H9 (cell line): ENCODE measurements around the gene SPEG. TPM values are rescaled to one million over a fixed set of nuclear protein-coding genes. Genes with fewer than 3 reads are reported as not detected.

ENCODE experiments used
- DNase-seq: peaks from one replicate; pipeline ENCODE4 v3.0.0-alpha.2; 2017
- H2AFZ ChIP-seq: one replicate; pipeline ENCODE4 v1.6.1; 2013; ENCODE audit warnings: mild to moderate bottlenecking, low read length, control low read depth, moderate library complexity
- H2AK5ac ChIP-seq: 2 replicates; pipeline ENCODE4 v1.6.1; 2013; ENCODE audit warnings: low read length, control low read depth, mixed read lengths; ENCODE audit not compliant: insufficient read length
- H2BK120ac ChIP-seq: one replicate; pipeline ENCODE4 v1.6.1; 2013; ENCODE audit warnings: low read depth, mild to moderate bottlenecking, low read length, control low read depth, inconsistent platforms; ENCODE audit not compliant: poor library complexity, severe bottlenecking
- H2BK12ac ChIP-seq: 2 replicates; pipeline ENCODE4 v1.6.1; 2013; ENCODE audit warnings: low read length, control low read depth, mixed read lengths, low read depth; ENCODE audit not compliant: insufficient read length
- H2BK15ac ChIP-seq: 2 replicates; pipeline ENCODE4 v1.6.1; 2013; ENCODE audit warnings: low read depth, low read length, control low read depth
- H2BK20ac ChIP-seq: one replicate; pipeline ENCODE4 v1.6.1; 2013; ENCODE audit warnings: low read depth, mild to moderate bottlenecking, low read length, control low read depth, inconsistent platforms; ENCODE audit not compliant: poor library complexity, severe bottlenecking
- H2BK5ac ChIP-seq: 2 replicates; pipeline ENCODE4 v1.6.1; 2013; ENCODE audit warnings: low read length, control low read depth, mixed read lengths; ENCODE audit not compliant: insufficient read length
- H3K14ac ChIP-seq: 2 replicates; pipeline ENCODE4 v1.6.1; 2013; ENCODE audit warnings: low read length, control low read depth; ENCODE audit not compliant: insufficient read depth
- H3K18ac ChIP-seq: 2 replicates; pipeline ENCODE4 v1.6.1; 2013; ENCODE audit warnings: low read depth, mild to moderate bottlenecking, mixed read lengths, low read length, control low read depth; ENCODE audit not compliant: insufficient read length
- H3K23ac ChIP-seq: 2 replicates; pipeline ENCODE4 v1.6.1; 2013; ENCODE audit warnings: low read length, control low read depth, mixed read lengths, low read depth; ENCODE audit not compliant: insufficient read length
- H3K23me2 ChIP-seq: 2 replicates; pipeline ENCODE4 v1.6.1; 2013; ENCODE audit warnings: low read depth, mild to moderate bottlenecking, mixed read lengths, low read length, control low read depth; ENCODE audit not compliant: insufficient read length, poor library complexity, severe bottlenecking
- H3K27ac ChIP-seq: 2 replicates; pipeline ENCODE4 v1.5.1; 2013; ENCODE audit warnings: low read length, control low read depth, mixed read lengths, low read depth; ENCODE audit not compliant: insufficient read length
- H3K27me3 ChIP-seq: 2 replicates; pipeline ENCODE4 v1.6.1; 2013; ENCODE audit warnings: low read length, control low read depth, inconsistent platforms; ENCODE audit not compliant: insufficient read depth
- H3K4ac ChIP-seq: 2 replicates; pipeline ENCODE4 v1.6.1; 2013; ENCODE audit warnings: low read depth, mild to moderate bottlenecking, control low read depth, inconsistent platforms, low read length, moderate library complexity
- H3K4me1 ChIP-seq: 2 replicates; pipeline ENCODE4 v1.6.1; 2013; ENCODE audit warnings: low read length, control low read depth, inconsistent platforms; ENCODE audit not compliant: insufficient read depth
- H3K4me2 ChIP-seq: 2 replicates; pipeline ENCODE4 v1.6.1; 2013; ENCODE audit warnings: low read length, control low read depth, mixed read lengths; ENCODE audit not compliant: insufficient read length, insufficient read depth
- H3K56ac ChIP-seq: 2 replicates; pipeline ENCODE4 v1.6.1; 2013; ENCODE audit warnings: low read depth, mild to moderate bottlenecking, mixed read lengths, low read length, control low read depth; ENCODE audit not compliant: insufficient read length
- H3K79me1 ChIP-seq: 2 replicates; pipeline ENCODE4 v1.6.1; 2013; ENCODE audit warnings: low read depth, mild to moderate bottlenecking, moderate library complexity, low read length, control low read depth, inconsistent platforms; ENCODE audit not compliant: insufficient read depth, poor library complexity, severe bottlenecking
- H3K79me2 ChIP-seq: 2 replicates; pipeline ENCODE4 v1.6.1; 2013; ENCODE audit warnings: low read length, control low read depth, inconsistent platforms; ENCODE audit not compliant: insufficient read depth
- H3K9ac ChIP-seq: 2 replicates; pipeline ENCODE4 v1.6.1; 2013; ENCODE audit warnings: low read length, control low read depth, mixed read lengths; ENCODE audit not compliant: insufficient read length; ENCODE audit errors: extremely low read depth
- H3K9me3 ChIP-seq: one replicate; pipeline ENCODE4 v1.6.1; 2013; ENCODE audit warnings: low read depth, low read length, inconsistent platforms; ENCODE audit not compliant: control insufficient read depth
- H3T11ph ChIP-seq: one replicate; pipeline ENCODE4 v1.6.1; 2013; ENCODE audit warnings: mild to moderate bottlenecking, low read length, control low read depth, inconsistent platforms
- H4K20me1 ChIP-seq: one replicate; pipeline ENCODE4 v1.6.1; 2013; ENCODE audit not compliant: control insufficient read depth, insufficient read length, insufficient read depth
- H4K5ac ChIP-seq: 2 replicates; pipeline ENCODE4 v1.6.1; 2013; ENCODE audit warnings: low read depth, mild to moderate bottlenecking, mixed read lengths, low read length, control low read depth; ENCODE audit not compliant: insufficient read length
- H4K8ac ChIP-seq: replicated peaks from 2 replicates; pipeline ENCODE4 v1.6.1; 2013; ENCODE audit warnings: low read length, control low read depth, mixed read lengths, low read depth; ENCODE audit not compliant: insufficient read length
- H4K91ac ChIP-seq: 2 replicates; pipeline ENCODE4 v1.6.1; 2013; ENCODE audit warnings: low read depth, mild to moderate bottlenecking, moderate library complexity, mixed read lengths, low read length, control low read depth; ENCODE audit not compliant: insufficient read length
- H3K27ac Mint-ChIP-seq, 3 experiments: 2 replicates in 2 of 3; 3 replicates in 1 of 3; pipeline ENCODE4 v1.8.0; 2020 to 2021; ENCODE audit warnings: mixed read lengths in 3 of 3, mild to moderate bottlenecking in 1 of 3, moderate library complexity in 1 of 3
- H3K27me3 Mint-ChIP-seq: 2 replicates; pipeline ENCODE4 v1.8.0; 2021; ENCODE audit warnings: low read depth, mild to moderate bottlenecking, moderate library complexity, mixed read lengths
- H3K36me3 Mint-ChIP-seq, 3 experiments: 2 replicates in 2 of 3; 3 replicates in 1 of 3; pipeline ENCODE4 v1.8.0; 2020 to 2021; ENCODE audit warnings: low read depth in 3 of 3, mixed read lengths in 3 of 3; ENCODE audit not compliant: insufficient read depth in 1 of 3
- H3K4me1 Mint-ChIP-seq, 2 experiments: 2 replicates each; pipeline ENCODE4 v1.8.0; 2020; ENCODE audit warnings: mixed read lengths in 2 of 2
- H3K4me3 Mint-ChIP-seq, 2 experiments: 2 replicates in 1 of 2; 3 replicates in 1 of 2; pipeline ENCODE4 v1.8.0; 2020 to 2021; ENCODE audit warnings: mild to moderate bottlenecking in 2 of 2, mixed read lengths in 2 of 2, moderate library complexity in 1 of 2
- H3K9me3 Mint-ChIP-seq, 2 experiments: 2 replicates in 1 of 2; 3 replicates in 1 of 2; pipeline ENCODE4 v1.8.0; 2020; ENCODE audit warnings: mild to moderate bottlenecking in 2 of 2, mixed read lengths in 2 of 2, moderate library complexity in 1 of 2
- CTCF ChIP-seq: fragments of 200-600 bp; sonication (generic); conservative IDR thresholded peaks from 3 replicates; pipeline ENCODE4 v1.8.0; 2021; ENCODE audit warnings: antibody characterized with exemption, mild to moderate bottlenecking
- WGBS: extraction: QIAGEN DNeasy Blood & Tissue Kit; methylation state at CpG from one replicate; pipeline ENCODE4 v1.1.7; 2013; ENCODE audit warnings: missing lambda C conversion rate, low lambda C conversion rate, mixed read lengths; ENCODE audit not compliant: insufficient read length; ENCODE audit errors: extremely low coverage; 5-methylcytosine and 5-hydroxymethylcytosine counted together
- total RNA-seq: library from RNA; stranded (reverse); gene quantifications from 2 replicates; pipeline ENCODE4 v1.2.1, GENCODE V29; 2021

The SPEG gene
- total RNA-seq, 1 experiment from 2014 or later = 23.7 TPM

- Histone ChIP-seq H2BK120ac (no peak overlapping the region), H2BK5ac (no peak overlapping the region), H4K20me1 (no peaks in the 10 kb centered on the region), H2BK20ac (no peak overlapping the region), H3K9ac (no peak overlapping the region), H2AFZ (no peak overlapping the region), H3K4ac (no peak overlapping the region), H3K23me2 (peaks cover 7% of the 10 kb centered on the region), H3K4me1 (peaks cover 3% of the 10 kb centered on the region; the same call in 1 of the 2 replicates), H3K9me3 (no peaks in the 10 kb centered on the region), H3K4me2 (no peak overlapping the region), H4K91ac (no peak overlapping the region), H3K27ac (no peak overlapping the region), H2BK12ac (no peak overlapping the region), H4K5ac (no peak overlapping the region), H3K79me1 (no peaks in the 10 kb centered on the region), H2BK15ac (no peak overlapping the region), H3K23ac (no peak overlapping the region), H3K79me2 (no peaks in the 10 kb centered on the region), H3K18ac (no peak overlapping the region), H3K27me3 (no peaks in the 10 kb centered on the region; the same call in 1 of the 2 replicates), H3T11ph (no peak overlapping the region), H3K14ac (no peak overlapping the region), H3K56ac (no peak overlapping the region), H4K8ac (no peak overlapping the region), H2AK5ac (no peak overlapping the region)
- Mint-ChIP-seq H3K9me3 (no peaks in the 10 kb centered on the region; a peak in 1 of 5 replicates), H3K27ac (no peak overlapping the region), H3K4me1 (peaks cover 41 to 51% of the 10 kb centered on the region in 2 experiments), H3K27me3 (peaks cover 67% of the 10 kb centered on the region), H3K36me3 (no peaks in the 10 kb centered on the region), H3K4me3 (no peak overlapping the region)
- no CpG with 5 or more reads among the region's 5 CpGs for WGBS
- no peak for DNase-seq
- TF ChIP-seq CTCF = no peak
Measured at GRCh38 chr2:219527472-219527871, 92.8 kb downstream of the SPEG start.
